ENCODE data around the gene MEGF6. TPM values are rescaled to one million over a fixed set of nuclear protein-coding genes. Genes with fewer than 3 reads are reported as not detected.

The MEGF6 gene
- total and polyA plus RNA-seq, 4 donors, result 17.7 to 54.2 (median 48.2) TPM

DNA sequence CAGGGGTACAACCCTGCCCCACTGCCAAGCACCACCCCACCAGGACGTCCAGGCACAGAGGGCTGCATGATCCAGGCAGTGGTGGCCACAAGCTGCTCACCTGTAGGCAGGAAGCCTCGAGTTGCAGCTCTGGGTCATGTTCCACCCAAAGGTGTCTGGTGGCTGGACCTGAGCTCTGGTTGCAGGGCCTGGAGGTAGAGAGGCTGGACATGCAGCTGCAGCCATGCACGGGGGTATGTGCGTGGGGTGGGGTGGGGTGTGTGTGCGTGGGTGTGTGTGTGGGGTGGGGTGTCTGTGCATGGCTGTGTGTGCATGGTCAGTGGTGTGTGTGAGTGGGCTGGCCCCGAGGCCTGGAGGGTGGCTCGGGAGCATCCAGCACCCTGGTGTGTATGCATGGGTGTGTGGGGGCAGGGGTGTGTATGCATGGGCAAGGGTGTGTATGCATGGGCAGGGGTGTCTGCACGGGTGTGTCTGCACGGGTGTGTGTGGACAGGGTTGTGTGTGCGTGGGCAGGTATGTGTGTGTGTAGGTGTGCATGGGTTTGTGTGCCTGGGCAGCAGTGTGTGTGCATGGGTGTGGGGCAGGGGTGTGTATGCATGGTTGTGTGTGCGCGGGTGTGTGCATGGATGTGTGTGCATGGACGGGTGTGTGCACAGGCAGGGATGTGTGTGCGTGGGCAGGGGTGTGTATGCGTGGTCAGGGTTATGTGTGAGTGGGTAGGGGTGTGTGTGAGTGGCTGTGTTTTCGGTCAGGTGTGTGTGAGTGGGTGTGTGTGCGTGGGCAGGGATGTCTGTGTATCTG, 141.3 kb downstream of the MEGF6 start:
- Histone ChIP-seq H3K4me1 (ENCODE audit: control insufficient read depth in 5 of 5, insufficient read depth in 5 of 5, low read length in 5 of 5) (peaks cover 0 to 28% (median 0%) of the 10 kb centered on the region in 5 donors), H3K9me3 (ENCODE audit: control insufficient read depth in 4 of 4, insufficient read depth in 3 of 4, low read length in 3 of 4) (no peaks in the 10 kb centered on the region), H3K36me3 (ENCODE audit: control insufficient read depth in 4 of 4, insufficient read depth in 4 of 4, low read length in 4 of 4) (peaks cover 0 to 5% (median 0%) of the 10 kb centered on the region in 4 donors), H3K4me3 (no peak overlapping the region), H3K9ac (ENCODE audit: insufficient read depth in 1 of 2, low read length in 2 of 2) (no peak overlapping the region), H3K27ac (ENCODE audit: low read depth in 1 of 2, low read length in 1 of 2) (no peak overlapping the region), H3K27me3 (ENCODE audit: control insufficient read depth in 3 of 3, insufficient read depth in 3 of 3, low read length in 2 of 3) (no peaks in the 10 kb centered on the region)
- DNase-seq, result peak in 1 of 3 donors; percentile 11
- WGBS, 2 donors, result 92 to 94% methylated on average over 16 to 17 of the region's 17 CpGs
- no peak for ATAC-seq (ENCODE audit: insufficient read depth, low FRiP score)
- TF ChIP-seq, protein P1, sequence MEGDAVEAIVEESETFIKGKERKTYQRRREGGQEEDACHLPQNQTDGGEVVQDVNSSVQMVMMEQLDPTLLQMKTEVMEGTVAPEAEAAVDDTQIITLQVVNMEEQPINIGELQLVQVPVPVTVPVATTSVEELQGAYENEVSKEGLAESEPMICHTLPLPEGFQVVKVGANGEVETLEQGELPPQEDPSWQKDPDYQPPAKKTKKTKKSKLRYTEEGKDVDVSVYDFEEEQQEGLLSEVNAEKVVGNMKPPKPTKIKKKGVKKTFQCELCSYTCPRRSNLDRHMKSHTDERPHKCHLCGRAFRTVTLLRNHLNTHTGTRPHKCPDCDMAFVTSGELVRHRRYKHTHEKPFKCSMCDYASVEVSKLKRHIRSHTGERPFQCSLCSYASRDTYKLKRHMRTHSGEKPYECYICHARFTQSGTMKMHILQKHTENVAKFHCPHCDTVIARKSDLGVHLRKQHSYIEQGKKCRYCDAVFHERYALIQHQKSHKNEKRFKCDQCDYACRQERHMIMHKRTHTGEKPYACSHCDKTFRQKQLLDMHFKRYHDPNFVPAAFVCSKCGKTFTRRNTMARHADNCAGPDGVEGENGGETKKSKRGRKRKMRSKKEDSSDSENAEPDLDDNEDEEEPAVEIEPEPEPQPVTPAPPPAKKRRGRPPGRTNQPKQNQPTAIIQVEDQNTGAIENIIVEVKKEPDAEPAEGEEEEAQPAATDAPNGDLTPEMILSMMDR (IDR thresholded peaks at IDR 0.05; ENCODE audit: control extremely low read depth, extremely low read depth), result no peak

DNA sequence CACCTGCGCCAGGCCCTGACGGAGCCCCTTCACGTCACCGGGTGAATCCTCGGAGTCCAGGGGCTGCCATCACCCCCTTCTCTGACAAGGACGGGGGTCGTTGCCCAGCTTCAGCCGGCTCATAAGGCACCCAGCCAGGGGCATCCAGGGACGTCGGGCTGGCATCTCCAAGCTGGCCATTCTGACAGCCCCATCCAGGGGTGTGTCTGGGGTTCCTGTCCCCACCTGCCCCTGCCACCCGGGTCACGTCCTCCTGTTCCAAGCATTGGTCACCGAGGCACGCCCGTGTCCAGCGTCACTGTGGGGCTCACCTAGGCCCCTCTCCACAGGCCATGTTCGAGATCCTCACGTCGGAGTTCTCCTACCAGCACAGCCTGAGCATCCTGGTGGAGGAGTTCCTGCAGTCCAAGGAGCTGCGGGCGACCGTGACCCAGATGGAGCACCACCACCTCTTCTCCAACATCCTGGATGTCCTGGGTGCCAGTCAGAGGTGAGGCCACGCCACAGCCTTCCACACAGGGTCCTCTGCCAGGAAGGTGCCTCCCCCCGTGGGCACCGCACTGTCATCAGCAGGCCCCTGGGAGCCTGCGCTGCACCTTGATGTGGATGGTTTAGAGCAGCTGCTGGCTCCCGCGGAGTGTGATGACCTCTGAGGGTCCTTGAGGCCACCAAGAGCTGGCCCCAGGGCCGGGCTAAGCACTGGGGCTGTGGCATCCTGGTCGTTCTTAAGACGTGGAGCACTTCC, 142.0 kb downstream of the MEGF6 start:
- ATAC-seq (ENCODE audit: insufficient read depth, low FRiP score) (no peak), DNase-seq (no peak)
- H3K27ac ChIP-seq (ENCODE audit: low read depth in 1 of 2, low read length in 1 of 2), result no peak overlapping the region
- no peak overlapping the region for H3K4me3 ChIP-seq
- no peak overlapping the region for H3K9ac ChIP-seq (ENCODE audit: insufficient read depth in 1 of 2, low read length in 2 of 2)
- H3K4me1 ChIP-seq (ENCODE audit: control insufficient read depth in 5 of 5, insufficient read depth in 5 of 5, low read length in 5 of 5), result peaks cover 0 to 28% (median 0%) of the 10 kb centered on the region in 5 donors
- TF ChIP-seq, protein P1 (IDR thresholded peaks at IDR 0.05; ENCODE audit: control extremely low read depth, extremely low read depth), result no peak
- 93 to 94% methylated on average over 31 of the region's 31 CpGs for WGBS, 2 donors
- H3K36me3 ChIP-seq (ENCODE audit: control insufficient read depth in 4 of 4, insufficient read depth in 4 of 4, low read length in 4 of 4), result peaks cover 0 to 5% (median 0%) of the 10 kb centered on the region in 4 donors
- no peaks in the 10 kb centered on the region for H3K9me3 ChIP-seq (ENCODE audit: control insufficient read depth in 4 of 4, insufficient read depth in 3 of 4, low read length in 3 of 4)
- no peaks in the 10 kb centered on the region for H3K27me3 ChIP-seq (ENCODE audit: control insufficient read depth in 3 of 3, insufficient read depth in 3 of 3, low read length in 2 of 3)

DNA sequence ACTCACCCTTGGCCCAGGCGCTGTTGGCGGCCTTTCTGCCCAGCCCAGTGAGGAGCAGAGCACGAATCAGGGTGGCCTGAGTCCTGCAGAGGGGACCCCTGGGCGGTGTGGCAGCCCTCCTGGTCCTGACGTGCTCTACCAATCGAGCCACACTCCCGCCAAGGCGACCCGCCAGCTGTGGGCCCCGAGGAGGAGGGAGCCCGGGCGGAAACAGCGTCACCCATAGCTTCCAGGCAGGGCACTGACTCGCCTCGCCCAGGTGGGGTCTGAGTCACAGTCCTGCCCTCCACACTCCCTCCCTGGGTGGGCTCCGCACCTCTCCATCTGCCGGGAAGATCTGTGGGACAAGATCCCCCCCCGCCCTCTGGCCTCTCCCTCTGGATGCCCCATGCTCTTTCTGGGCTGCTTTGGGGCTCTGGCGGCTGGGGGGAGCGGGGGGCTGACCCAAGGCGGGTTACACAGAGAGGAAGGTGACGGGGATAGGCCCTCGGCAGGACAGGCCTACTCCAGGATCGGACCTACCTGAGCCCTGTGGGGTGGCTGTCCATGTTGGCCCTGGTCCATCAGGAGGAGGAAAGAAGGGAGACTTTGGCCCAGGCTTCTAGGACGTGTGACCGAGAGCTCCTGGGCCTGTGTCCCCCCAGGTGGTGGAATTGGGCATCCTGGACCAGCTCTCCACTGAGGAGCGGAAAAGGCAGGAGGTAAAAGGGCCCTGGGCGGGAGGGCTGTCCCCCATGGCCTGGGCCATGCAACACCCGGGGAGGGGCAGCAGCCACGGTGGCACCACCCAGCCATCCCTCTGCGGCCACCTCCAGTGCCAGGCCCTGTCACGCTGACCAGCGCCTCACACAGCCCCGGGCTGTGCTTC, 142.8 kb downstream of the MEGF6 start:
- WGBS, 2 donors, result 87% methylated on average over 34 of the region's 34 CpGs
- Histone ChIP-seq H3K4me1 (ENCODE audit: control insufficient read depth in 5 of 5, insufficient read depth in 5 of 5, low read length in 5 of 5) (peaks cover 0 to 23% (median 0%) of the 10 kb centered on the region in 5 donors), H3K9ac (ENCODE audit: insufficient read depth in 1 of 2, low read length in 2 of 2) (no peak overlapping the region), H3K27me3 (ENCODE audit: control insufficient read depth in 3 of 3, insufficient read depth in 3 of 3, low read length in 2 of 3) (no peaks in the 10 kb centered on the region), H3K27ac (ENCODE audit: low read depth in 1 of 2, low read length in 1 of 2) (no peak overlapping the region), H3K36me3 (ENCODE audit: control insufficient read depth in 4 of 4, insufficient read depth in 4 of 4, low read length in 4 of 4) (peaks cover 0 to 3% (median 0%) of the 10 kb centered on the region in 4 donors), H3K9me3 (ENCODE audit: control insufficient read depth in 4 of 4, insufficient read depth in 3 of 4, low read length in 3 of 4) (no peaks in the 10 kb centered on the region), H3K4me3 (no peak overlapping the region)
- TF ChIP-seq, protein P1 (IDR thresholded peaks at IDR 0.05; ENCODE audit: control extremely low read depth, extremely low read depth), result no peak
- peak in 1 of 3 donors; percentile 12 for DNase-seq
- ATAC-seq (ENCODE audit: insufficient read depth, low FRiP score), result no peak
